Stimulated activated CD4-positive, alpha-beta T cell treated with anti-CD3 and anti-CD28 coated beads, TNF-alpha, amount 100 ng/mL, for 24 hours (primary cell): ENCODE data around the gene C3orf52.

Experiments
- DNase-seq, 3 experiments: peaks; one replicate each; pipeline ENCODE4 v3.0.0-alpha.2; 2020; ENCODE audit warnings: low read depth in 3 of 3

Gene C3orf52

DNA sequence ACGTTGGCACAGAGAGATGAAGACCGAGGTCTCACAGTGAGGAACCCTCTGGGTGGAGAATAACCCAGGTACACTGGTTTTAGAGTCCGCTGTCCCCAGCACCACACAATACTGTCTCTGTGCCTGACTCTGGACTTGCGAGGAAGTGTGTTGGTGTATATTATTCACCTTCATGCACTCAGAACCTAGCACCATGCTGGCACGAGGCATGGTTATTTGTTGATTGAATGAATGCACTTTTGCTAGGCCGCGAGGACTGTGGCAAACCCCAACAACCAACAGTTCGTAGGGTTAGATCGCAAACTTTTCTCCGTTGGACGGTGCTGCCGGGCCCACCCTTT is 484 bp upstream of the C3orf52 start:
- DNase-seq = no peak

DNA sequence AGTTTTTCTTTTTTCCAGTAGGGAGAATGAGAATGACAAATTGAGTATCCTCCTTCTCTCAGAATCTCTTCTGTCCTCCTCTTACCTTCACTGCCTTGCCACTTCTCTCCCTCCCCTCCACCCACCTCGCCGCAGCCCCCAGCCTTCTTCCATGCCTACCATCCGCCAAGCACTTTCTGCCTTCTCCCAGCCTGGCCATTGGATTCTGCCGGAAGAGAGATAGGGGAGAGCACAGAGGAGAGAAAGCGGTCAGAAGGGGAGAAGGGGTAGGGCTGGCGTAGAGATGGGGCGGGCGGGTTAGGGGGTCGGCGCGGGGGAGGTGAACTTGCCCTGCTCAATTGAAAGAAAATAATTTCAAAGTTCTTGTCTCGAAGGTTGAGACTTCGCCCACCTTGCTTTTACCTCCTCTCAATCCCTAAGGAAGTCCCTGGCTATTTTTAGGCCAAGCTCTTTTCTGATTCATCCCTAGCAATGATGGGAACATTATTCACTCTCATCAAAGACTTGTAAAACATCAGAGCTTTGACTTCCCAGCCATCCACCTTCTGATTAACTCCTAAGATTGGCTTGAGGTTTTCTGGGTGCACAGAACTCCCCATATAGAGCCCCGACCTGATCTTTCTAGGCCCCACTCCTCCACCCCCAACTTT is 811 bp downstream of the C3orf52 start:
- DNase-seq = no peak

DNA sequence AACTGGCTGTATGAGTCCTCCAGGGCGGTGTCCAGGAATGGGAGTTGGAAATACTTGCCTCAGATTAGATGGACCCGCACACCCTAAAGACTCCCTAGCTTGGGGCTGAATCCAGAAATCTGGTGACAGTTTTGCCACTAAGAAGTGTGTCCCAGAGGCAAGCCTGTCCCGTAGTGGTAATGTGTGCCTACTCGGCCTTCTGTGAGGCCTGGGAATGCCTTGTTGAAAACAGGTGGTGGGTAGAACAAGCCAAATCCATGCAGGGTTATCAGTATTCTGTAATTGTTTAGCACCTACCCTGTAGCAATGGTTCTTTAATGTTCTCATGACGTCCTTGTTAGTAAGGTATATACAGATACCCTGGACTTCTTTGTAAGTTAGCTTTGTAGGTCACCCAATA is 1.6 kb downstream of the C3orf52 start:
- DNase-seq = no peak

DNA sequence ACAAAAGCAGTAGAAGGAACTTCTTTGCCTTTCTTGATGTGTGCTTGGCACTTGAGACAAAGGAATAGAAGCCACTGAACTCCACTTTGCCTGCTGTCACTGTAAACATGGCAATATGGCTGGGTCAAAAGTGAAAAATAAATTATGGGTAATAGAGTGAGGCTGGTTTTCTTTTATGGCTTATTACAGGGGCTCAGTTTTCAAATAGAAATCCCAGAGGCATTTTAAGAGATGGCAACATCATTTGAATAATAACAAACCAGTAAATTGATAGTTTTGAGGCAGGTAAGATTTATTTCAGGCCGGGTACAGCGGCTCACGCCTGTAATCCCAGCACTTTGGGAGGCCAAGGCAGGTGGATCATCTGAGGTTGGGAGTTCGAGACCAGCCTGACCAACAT is 2.8 kb downstream of the C3orf52 start:
- no peak for DNase-seq

DNA sequence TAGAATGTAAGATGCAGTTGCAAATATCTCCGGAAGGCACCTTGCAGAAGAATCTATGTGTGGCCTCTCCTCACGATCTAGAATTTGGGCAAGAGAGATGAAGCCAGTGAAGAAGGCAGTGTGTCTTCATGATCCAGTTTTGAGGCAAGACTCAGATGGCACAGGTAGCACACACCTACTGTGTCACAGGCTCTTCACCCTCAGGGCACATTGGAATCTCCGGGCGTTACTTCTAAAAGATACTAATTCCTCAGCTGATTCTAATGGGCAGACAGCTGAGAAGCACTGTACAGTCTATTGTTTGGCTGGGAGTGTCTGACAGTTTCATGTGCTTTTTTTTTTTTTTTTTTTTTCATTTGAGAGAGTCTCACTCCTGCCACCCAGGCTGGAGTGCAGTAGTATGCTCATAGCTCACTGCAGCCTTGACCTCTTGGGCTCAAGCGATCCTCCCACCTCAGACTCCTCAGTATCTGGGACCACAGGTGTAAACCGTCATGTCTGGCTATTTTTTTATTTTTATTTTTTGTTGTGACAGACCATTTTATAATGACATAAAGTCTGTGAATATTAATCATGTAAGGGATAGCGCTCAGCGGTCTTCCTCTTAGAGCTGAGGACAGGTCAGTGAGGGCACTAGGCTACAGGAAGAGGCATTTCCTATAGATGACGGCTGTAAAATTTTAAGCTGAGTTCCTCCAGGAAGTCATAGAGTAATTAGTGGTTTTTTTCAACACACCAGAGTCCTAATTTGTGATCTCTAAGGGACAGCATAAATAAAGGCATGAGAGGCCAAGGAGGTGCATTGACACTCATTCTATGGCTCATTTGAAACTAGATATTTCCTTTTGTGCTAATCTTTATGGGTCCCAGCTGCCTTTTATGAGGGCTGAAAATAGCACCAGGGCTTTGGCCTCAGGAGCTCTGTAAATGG is 4.0 kb downstream of the C3orf52 start:
- no peak for DNase-seq

DNA sequence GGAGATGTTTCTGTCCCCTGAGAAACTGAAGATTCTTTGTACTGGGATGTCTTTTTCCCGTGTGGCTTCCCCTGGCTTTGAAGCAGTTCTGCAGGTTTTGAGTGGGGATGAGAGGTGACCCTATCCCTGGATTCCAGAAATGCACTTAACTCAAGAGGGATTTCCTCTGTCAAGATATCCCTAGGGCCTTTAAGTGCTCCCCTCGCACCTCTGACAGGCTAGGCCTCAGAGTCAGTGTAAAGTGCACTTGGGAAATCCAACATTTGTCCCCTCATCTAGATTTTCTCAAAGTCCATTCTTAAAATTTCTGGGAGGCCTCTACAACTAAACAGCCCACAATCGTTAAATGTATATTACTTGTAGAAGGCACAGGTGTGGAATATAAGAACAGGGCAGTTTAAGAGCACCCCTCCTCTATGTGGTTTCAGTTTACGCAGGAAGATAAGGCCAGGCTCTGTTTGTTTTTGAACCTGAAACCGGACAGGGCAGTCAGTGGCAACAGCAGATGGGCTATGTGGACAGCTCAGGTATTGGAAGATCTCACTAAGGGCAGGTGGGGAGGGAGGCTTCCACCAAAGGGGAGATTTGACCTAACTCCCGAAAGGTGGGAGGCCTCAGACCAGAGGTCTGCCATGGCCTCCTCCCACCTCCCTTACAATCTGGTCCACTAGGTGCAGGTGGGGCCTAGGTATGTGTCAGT is 4.8 kb downstream of the C3orf52 start:
- DNase-seq = no peak

DNA sequence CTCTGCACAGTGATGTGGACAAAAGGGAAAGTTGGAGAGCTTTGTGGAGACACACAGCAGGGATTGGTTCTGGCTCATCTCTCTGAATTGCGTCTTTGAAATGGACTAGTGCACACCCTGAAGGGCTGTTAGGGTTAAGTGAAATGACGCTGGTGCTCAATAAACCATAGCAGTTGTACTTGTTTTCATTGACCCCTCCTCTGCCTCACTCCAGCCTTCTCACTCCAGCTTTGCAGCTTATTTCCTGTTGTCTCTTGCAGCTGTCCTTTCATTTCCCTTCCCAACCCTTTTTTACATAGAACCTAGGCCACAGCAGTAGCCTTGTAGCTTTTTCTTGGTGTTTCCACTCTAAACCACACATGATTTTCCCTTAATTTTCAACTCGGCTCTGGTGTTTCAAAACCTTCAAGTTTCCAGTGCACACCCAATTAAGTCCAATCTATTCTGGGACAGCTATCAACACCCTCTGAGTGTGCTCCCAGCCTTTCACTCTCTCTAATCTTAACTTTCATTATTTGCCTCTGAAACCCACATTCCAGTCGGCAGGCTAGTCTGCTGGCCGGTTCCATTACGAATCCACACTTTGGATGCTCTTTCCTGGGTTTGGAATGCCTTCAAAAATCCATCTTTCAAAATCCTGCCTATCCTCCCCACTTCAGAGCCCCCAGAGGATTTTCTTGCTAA is 6.4 kb downstream of the C3orf52 start:
- no peak for DNase-seq

DNA sequence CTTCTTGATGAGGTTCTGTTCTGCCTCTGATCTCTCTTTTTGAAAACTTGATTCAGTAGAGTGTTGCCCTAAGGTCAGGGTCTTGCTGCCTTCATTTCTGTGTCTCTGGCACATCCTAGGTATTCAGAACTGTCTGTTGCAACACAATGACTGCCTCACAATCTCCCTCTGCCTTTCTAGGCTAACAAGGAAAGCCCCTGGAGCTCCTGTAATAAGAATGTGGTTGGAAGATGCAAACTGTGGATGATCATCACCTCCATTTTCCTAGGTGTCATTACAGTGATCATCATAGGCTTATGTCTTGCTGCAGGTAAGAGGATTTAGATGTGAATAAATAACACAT is 7.0 kb downstream of the C3orf52 start:
- no peak for DNase-seq

DNA sequence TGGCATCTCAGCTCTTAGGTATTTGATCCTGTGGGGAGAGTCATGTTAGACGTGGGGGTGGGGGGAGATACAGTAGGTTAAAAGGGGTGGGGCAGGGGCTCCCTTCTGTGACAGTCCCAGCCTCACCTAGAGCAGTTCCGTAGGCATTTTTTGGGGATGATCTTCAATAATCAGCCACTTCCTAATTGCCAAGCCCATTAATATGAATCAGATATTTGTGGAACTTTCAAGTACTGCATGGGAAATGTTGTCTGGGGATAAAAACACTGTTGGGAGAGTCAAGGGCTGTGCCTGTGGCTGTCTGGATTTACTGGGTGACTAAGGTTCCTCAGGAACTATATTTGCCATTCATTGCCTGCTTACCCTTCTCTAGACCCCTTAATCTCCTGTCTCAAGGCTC is 9.5 kb downstream of the C3orf52 start:
- no peak for DNase-seq

DNA sequence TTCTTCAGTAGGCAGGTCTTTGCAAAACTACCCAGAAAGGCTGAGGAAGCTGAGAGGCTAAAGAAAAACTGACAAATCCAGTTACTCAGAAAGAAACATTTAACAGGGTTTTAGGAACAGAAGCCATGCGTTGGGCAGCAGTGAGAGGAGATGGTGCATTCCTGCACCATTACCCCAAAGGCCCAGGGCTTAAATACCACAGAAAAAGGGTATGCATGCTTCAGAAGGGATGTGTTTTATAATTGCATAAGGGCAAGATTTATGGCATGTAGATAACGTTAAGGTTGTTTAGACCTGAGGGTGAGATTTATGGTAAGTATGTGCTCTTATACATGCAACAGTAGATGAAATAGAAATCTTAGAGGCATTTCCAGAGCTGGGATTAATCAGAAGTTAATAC is 10.0 kb downstream of the C3orf52 start:
- DNase-seq = no peak

DNA sequence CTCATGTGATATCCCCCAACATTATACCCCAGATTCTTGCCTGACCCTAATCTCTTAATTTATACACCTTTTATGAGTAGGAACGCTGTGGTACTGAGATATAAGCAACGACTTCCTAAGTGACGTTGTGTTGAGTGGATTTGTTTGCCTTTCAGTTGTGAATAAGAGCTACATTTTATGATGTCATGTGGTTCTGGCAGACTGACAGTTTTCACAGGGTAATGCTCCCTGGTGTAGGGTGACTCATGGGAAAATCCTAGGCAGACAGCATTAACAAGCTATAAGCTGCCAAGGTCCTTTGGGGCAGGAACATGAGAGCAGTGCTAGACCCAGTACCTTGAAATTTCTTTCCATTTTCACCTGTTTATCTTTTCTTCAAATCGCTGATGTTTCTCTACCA is 11.2 kb downstream of the C3orf52 start:
- no peak for DNase-seq

DNA sequence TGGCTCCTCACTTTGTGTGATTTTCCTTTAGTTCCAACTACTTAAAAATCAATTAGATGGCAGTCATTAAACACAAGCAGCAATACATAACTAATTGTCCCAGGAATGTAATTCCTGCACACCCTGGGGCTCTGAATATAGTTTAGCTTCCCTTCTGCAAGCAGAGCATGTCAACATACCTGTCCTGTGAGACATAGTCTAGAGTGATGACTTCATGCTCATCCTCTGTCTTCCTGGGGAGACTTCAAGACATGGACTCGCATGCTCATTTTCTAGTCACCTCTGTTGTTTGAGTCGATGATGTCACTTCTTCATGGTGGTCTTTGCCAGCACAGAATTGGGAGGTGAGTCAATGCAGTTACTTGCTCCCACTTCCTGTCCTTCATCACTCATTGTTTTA is 15.7 kb downstream of the C3orf52 start:
- DNase-seq = no peak

DNA sequence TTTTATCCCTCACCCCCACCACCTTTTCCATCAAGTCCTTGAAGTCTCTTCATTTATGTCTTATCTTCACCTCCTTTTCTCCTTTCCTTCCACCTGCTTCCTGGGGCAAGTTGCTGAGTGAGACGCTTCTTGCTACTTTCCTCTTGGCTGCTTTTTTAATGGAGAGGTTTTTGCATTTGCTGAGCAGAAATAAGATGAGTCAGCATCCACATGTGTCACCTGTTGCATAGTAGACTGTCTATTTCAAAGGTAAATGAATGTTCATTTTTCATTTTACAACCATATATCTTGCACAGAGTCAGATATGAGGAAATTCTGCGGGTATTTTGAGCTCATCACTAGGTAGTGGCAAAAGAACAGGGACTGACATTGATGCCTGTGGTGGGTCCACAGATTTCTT is 18.6 kb downstream of the C3orf52 start:
- no peak for DNase-seq

DNA sequence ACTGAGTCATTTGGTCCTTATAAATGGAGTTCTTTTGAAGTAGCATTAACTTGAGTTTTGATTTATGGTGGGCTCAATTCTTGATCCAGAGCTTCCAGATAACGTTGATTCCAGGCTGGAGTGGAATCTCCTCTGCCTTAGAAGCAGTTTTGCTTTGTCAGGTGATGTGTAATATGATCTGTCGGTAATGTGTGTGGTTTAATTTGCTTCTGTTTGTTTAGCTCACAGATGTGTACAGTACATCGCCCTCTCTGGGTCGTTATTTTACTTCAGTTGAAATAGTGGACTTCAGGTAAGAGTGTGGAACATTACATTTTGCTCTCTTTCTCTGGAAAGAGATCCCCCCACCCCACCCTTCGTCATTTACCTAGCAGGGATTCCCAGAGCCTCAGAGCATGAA is 23.1 kb downstream of the C3orf52 start:
- no peak for DNase-seq

DNA sequence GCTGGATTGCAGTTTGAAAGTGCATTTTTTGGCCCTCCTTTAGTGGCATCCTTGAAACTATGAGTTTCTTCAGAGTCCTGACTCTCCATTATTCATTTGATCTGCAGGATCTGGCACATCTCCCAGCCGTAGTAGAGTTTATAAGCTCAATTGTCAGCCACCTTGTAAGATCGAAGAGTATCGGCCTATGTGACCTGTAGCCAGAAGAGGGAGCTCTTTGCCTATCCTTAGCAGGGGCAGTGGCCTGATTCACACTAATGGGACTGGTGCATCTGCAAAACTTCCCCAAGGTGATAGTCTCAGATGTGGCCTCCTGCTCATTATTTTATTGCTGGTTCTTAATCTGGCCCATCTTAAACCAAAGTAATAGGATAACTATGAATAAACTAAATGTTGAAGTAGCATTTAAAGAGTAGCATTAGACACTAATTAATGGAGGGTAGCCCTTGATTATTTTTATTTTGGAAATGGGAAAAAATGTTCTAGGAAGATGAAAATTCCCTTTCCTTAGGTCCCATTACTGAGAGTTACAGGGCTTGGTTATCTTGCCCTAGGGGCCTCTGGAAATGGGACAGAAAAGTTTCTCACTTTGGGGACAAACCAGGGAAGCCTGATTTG is 25.7 kb downstream of the C3orf52 start:
- peak; percentile 33 to 39 (median 36) for DNase-seq

DNA sequence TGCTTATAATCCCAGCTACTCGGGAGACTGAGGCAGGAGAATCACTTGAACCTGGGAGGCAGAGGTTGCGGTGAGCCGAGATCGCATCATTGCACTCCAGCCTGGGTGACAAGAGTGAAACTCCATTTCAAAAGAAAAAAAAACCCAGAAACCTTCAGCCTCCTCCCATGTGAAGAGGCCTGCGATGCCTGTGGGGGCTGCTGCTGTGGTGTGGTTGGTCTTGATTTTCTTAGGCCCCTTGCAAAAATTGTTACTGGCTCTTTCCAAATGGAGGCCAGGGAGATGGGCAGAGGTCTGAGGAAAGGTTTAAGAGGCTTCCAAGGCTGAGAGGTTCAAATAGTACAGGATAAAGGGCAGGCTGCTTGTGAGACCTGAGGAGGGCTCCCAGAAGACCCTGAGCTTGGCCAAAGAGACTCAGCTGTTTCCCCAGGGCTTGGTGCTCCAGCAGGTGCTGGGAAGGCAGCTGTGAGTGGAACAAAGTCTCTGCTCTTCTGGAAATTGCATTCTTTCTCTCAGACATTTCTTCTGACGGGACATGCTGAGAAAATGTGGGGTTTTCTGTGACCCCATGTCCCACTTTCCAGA is 28.5 kb downstream of the C3orf52 start:
- no peak for DNase-seq

DNA sequence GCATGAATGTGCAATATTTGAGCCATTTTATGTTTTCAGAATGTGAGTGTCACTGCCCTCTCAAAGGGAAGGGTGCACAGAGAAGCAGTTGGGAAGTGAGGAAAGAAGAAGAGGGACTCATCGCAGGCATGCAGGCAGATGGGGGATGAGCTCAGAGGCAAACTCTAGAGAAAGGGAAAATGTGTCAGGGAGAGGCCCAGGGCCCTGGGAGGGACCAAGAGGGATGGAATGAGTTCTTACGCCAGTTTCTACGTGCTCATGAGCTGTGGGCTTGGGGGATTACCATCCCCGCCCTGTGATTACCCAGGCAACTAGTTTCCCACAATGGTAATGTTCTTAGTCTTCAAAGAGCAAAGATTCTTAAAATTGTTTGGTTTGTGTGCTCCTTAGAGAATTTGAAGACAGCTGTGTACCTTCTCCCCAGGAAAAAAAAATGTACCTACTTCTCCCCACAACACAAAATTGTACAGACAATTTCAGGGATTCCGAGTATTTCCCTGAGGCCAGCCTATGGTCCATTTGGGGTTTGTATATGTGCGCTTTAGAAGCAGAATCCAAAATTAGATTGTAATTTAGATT is 29.1 kb downstream of the C3orf52 start:
- no peak for DNase-seq

DNA sequence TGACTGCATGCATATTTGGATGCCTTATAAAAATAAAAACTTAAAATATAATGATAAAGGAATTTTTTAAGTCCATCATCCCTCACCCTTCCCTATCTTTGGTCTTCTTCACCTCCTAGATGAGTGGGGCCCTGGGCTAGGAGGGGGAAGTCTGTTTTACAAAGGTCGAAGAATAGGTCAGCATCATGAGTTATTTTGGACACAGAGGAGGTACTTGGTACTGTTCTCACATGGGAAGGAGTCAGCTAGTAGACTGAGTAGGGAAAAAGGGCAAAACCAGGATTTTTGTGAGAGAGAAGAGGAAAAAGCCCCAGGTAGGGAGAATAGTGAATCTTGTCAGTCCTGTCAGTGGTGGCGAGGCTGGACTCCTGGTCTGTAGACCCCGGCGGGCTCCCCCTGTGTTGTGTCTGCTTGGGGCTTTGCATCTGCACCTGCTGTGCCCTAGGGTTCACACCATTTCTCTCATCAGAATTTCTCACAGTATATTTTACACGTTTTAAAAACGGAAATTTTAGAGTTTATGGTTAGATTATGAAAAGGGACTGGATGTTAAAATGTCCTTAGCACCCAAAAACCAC is 29.7 kb downstream of the C3orf52 start:
- DNase-seq = no peak

DNA sequence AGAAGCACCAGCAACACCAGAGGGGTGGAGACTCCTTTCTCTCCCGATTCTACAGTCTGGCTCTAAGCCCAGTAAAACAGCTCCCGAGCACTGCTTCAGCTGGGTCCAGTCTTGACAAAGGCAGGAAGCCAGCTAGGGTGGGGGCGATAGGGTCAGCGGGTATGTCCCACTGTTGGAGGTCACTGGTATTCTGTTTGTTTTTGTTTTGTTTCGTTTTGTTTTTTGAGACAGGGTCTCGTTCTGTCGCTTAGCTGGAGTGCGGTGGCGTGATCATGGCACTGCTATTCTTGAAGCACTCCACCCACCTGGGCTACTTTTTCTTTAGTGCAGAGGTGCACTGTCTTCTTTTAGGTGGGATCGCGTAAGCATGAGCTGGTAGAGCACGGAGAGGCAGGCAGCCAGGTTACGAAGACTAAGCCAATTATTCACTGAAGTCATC is 30.6 kb downstream of the C3orf52 start:
- no peak for DNase-seq

DNA sequence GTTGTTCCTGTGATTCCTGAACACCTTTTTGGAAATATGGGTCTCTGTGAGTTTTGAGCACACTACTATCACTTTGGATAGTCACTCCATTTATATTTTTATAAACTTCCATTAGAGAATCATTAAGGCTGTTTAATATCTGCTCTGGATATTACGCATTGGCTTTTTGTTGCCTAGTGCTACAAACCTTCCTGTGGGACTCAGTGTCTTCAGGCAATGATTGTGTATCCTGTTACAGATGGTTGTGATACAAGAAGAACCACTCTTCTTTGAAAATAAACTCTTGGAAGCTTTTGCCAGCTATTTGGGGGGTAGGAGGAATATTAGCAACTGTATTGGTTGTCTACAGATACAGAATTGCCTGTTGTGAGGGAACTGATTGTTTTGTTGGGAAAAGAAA is 31.2 kb downstream of the C3orf52 start:
- DNase-seq = no peak
